Neuronal stem cell (in vitro differentiated cells): ENCODE measurements around the gene EML4.

Experiments used
- DNase-seq: peaks from one replicate; pipeline ENCODE4 v3.0.0-alpha.2; 2013; ENCODE audit warnings: low spot score
- H2AFZ ChIP-seq: one replicate; pipeline ENCODE4 v1.6.1; 2013; ENCODE audit warnings: mild to moderate bottlenecking, low read length, inconsistent platforms
- H2AK5ac ChIP-seq: 2 replicates; pipeline ENCODE4 v1.6.1; 2013; ENCODE audit warnings: low read depth, mild to moderate bottlenecking, inconsistent platforms, low read length, moderate library complexity, mixed read lengths
- H2BK120ac ChIP-seq: 2 replicates; pipeline ENCODE4 v1.6.1; 2013; ENCODE audit warnings: low read depth, mild to moderate bottlenecking, inconsistent platforms, low read length, moderate library complexity, mixed read lengths
- H2BK12ac ChIP-seq: one replicate; pipeline ENCODE4 v1.6.1; 2013; ENCODE audit warnings: low read length, inconsistent platforms
- H2BK15ac ChIP-seq: 2 replicates; pipeline ENCODE4 v1.6.1; 2013; ENCODE audit warnings: mild to moderate bottlenecking, low read length, inconsistent platforms, mixed read lengths
- H2BK5ac ChIP-seq: one replicate; pipeline ENCODE4 v1.6.1; 2013; ENCODE audit warnings: inconsistent platforms, mild to moderate bottlenecking, low read length, moderate library complexity
- H3K14ac ChIP-seq: one replicate; pipeline ENCODE4 v1.6.1; 2013; ENCODE audit warnings: low read length, inconsistent platforms
- H3K18ac ChIP-seq: 2 replicates; pipeline ENCODE4 v1.6.1; 2013; ENCODE audit warnings: low read length, inconsistent platforms
- H3K23ac ChIP-seq: 2 replicates; pipeline ENCODE4 v1.6.1; 2013; ENCODE audit warnings: low read depth, mild to moderate bottlenecking, mixed read lengths, low read length, inconsistent platforms; ENCODE audit not compliant: poor library complexity
- H3K27ac ChIP-seq: replicated peaks from 3 replicates; pipeline ENCODE4 v1.5.1; 2013; ENCODE audit warnings: low read length, inconsistent platforms
- H3K27me3 ChIP-seq, 3 experiments: 2 replicates each; pipeline ENCODE4 v1.6.1; 2013; ENCODE audit warnings: low read length in 3 of 3, mild to moderate bottlenecking in 2 of 3, inconsistent platforms in 1 of 3, low read depth in 1 of 3, mixed read lengths in 1 of 3, moderate library complexity in 1 of 3; ENCODE audit not compliant: control insufficient read depth in 3 of 3, insufficient read depth in 3 of 3
- H3K36me3 ChIP-seq, 2 donors: replicated peaks in 1 of 2; 2 replicates each; pipeline ENCODE4 v1.6.1; 2013; ENCODE audit warnings: low read length in 2 of 2; ENCODE audit not compliant: control insufficient read depth in 2 of 2, insufficient read depth in 2 of 2
- H3K4ac ChIP-seq: 2 replicates; pipeline ENCODE4 v1.6.1; 2013; ENCODE audit warnings: inconsistent platforms, mild to moderate bottlenecking, low read length, moderate library complexity
- H3K4me1 ChIP-seq, 2 donors: 1 replicate in 1 of 2; 2 replicates in 1 of 2; pipeline ENCODE4 v1.6.1; 2013; ENCODE audit warnings: low read length in 2 of 2, low read depth in 1 of 2; ENCODE audit not compliant: control insufficient read depth in 2 of 2, insufficient read depth in 1 of 2
- H3K4me2 ChIP-seq: one replicate; pipeline ENCODE4 v1.6.1; 2013; ENCODE audit warnings: mild to moderate bottlenecking, low read length, inconsistent platforms; ENCODE audit not compliant: insufficient read depth, poor library complexity, severe bottlenecking
- H3K4me3 ChIP-seq, 2 donors: 2 replicates each; pipeline ENCODE4 v1.5.1; 2013; ENCODE audit warnings: low read length in 2 of 2, mild to moderate bottlenecking in 2 of 2, inconsistent platforms in 1 of 2, moderate library complexity in 1 of 2
- H3K79me1 ChIP-seq: one replicate; pipeline ENCODE4 v1.6.1; 2013; ENCODE audit warnings: low read depth, mild to moderate bottlenecking, inconsistent platforms, low read length, moderate library complexity
- H3K9ac ChIP-seq: one replicate; pipeline ENCODE4 v1.6.1; 2013; ENCODE audit warnings: mild to moderate bottlenecking, low read depth, low read length, inconsistent platforms; ENCODE audit not compliant: poor library complexity
- H3K9me3 ChIP-seq, 2 donors: replicated peaks in 1 of 2; 2 replicates each; pipeline versions ENCODE3 to v1.6.1; 2013; ENCODE audit warnings: low read length in 2 of 2, mild to moderate bottlenecking in 2 of 2, inconsistent platforms in 1 of 2, low read depth in 1 of 2, mixed read lengths in 1 of 2, moderate library complexity in 1 of 2; ENCODE audit not compliant: control insufficient read depth in 2 of 2, insufficient read depth in 1 of 2
- H4K8ac ChIP-seq: one replicate; pipeline ENCODE4 v1.6.1; 2013; ENCODE audit warnings: low read depth, mild to moderate bottlenecking, inconsistent platforms, low read length, moderate library complexity
- H4K91ac ChIP-seq: one replicate; pipeline ENCODE4 v1.6.1; 2013; ENCODE audit warnings: low read length, low read depth, mild to moderate bottlenecking, inconsistent platforms; ENCODE audit not compliant: poor library complexity
- WGBS, 2 donors: extraction: QIAGEN DNeasy Blood & Tissue Kit; methylation state at CpG; one replicate each; pipeline ENCODE4 v1.1.7; 2013; ENCODE audit warnings: missing lambda C conversion rate in 2 of 2, mixed read lengths in 1 of 2; ENCODE audit not compliant: insufficient read length in 2 of 2, insufficient replicate concordance in 1 of 2; ENCODE audit errors: extremely low coverage in 2 of 2; 5-methylcytosine and 5-hydroxymethylcytosine counted together

The EML4 gene

DNA sequence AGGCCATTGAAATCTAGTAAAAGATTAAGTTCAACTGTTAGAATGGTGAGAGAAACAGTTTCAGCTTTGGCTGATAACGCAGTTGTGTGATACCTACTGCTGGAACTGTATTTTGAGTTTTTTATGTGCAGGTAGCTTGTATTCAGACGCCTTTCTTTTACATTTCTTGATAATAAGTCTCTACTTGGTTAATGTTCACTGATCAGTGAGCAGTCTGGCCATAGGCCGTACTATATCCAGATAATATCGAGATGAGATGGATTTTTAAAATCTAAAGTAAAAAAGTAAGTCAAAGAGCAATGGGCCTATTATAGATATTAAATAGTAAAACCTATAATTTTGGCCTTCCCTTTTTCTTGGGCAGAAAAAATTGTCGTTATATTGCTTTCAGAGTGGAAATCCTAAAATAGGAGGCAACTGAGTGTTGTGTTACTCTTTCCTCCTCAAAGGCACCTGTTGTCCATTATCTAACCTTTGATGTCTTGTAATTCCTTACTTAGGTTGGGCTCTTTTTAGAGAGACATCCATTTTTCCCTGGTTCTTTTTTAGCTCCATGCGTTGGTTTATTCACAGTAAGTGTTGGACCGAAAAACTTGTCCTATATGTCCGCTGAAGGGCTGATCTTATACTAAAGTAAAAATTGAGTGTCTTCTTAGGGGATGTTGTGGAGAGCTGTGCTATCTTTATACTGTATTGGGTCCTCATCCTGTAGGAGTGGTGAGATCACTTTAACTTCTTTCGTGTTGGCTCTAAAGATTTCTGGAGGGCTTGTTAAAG lies 1.7 kb downstream of the EML4 start:
- Histone ChIP-seq H3K79me1 (no peaks in the 10 kb centered on the region), H2BK12ac (no peak overlapping the region), H3K27me3 (no peaks in the 10 kb centered on the region), H3K4ac (no peak overlapping the region), H2BK5ac (no peak overlapping the region), H3K18ac (no peak overlapping the region), H2BK120ac (no peak overlapping the region), H3K4me2 (peak overlapping the region; percentile 68), H2AFZ (peak overlapping the region; percentile 88), H3K9me3 (peaks cover 0 to 2% of the 10 kb centered on the region in 2 donors), H3K27ac (no peak overlapping the region), H3K14ac (no peak overlapping the region), H4K8ac (no peak overlapping the region), H2AK5ac (no peak overlapping the region), H3K4me3 (peak overlapping the region in 1 of 2 donors; percentile 96), H4K91ac (no peak overlapping the region), H3K36me3 (no peaks in the 10 kb centered on the region), H3K4me1 (peaks cover 9 to 18% of the 10 kb centered on the region in 2 donors), H3K23ac (no peak overlapping the region), H2BK15ac (no peak overlapping the region), H3K9ac (no peak overlapping the region)
- WGBS, 2 donors = no CpG with 5 or more reads among the region's 9 CpGs
- DNase-seq = no peak

GRCh38 chr2:42171396-42171980 lies 2.3 kb downstream of the EML4 start:
- no peak overlapping the region for H3K18ac ChIP-seq
- no peaks in the 10 kb centered on the region for H3K79me1 ChIP-seq
- no peak overlapping the region for H3K23ac ChIP-seq
- H2BK5ac ChIP-seq = no peak overlapping the region
- DNase-seq = no peak
- H3K4me2 ChIP-seq = peak overlapping the region; percentile 44
- WGBS, 2 donors = no CpG with 5 or more reads among the region's 3 CpGs
- no peak overlapping the region for H3K27ac ChIP-seq
- H3K9me3 ChIP-seq = peaks cover 0 to 2% of the 10 kb centered on the region in 2 donors
- H4K91ac ChIP-seq = no peak overlapping the region
- no peak overlapping the region for H2BK120ac ChIP-seq
- no peak overlapping the region for H4K8ac ChIP-seq
- no peak overlapping the region for H3K4ac ChIP-seq
- H3K9ac ChIP-seq = no peak overlapping the region
- H3K27me3 ChIP-seq = no peaks in the 10 kb centered on the region
- H2BK12ac ChIP-seq = no peak overlapping the region
- no peak overlapping the region for H3K14ac ChIP-seq
- peaks cover 9 to 18% of the 10 kb centered on the region in 2 donors for H3K4me1 ChIP-seq
- peak overlapping the region in 1 of 2 donors; percentile 96 for H3K4me3 ChIP-seq
- H2BK15ac ChIP-seq = no peak overlapping the region
- H3K36me3 ChIP-seq = no peaks in the 10 kb centered on the region
- H2AFZ ChIP-seq = no peak overlapping the region
- H2AK5ac ChIP-seq = no peak overlapping the region

GRCh38 chr2:42172020-42172419 lies 2.9 kb downstream of the EML4 start:
- no peak for DNase-seq
- H2BK5ac ChIP-seq = no peak overlapping the region
- no peak overlapping the region for H2BK12ac ChIP-seq
- no peak overlapping the region for H4K8ac ChIP-seq
- no peak overlapping the region for H2AK5ac ChIP-seq
- no peak overlapping the region for H2BK120ac ChIP-seq
- peaks cover 0 to 2% of the 10 kb centered on the region in 2 donors for H3K9me3 ChIP-seq
- no peak overlapping the region for H2AFZ ChIP-seq
- no peaks in the 10 kb centered on the region for H3K27me3 ChIP-seq
- H3K23ac ChIP-seq = no peak overlapping the region
- H3K4me1 ChIP-seq = peaks cover 9 to 18% of the 10 kb centered on the region in 2 donors
- H3K4me3 ChIP-seq = no peak overlapping the region
- no peak overlapping the region for H3K27ac ChIP-seq
- no CpG with 5 or more reads among the region's 1 CpG for WGBS, 2 donors
- peaks cover 2% of the 10 kb centered on the region for H3K79me1 ChIP-seq
- no peak overlapping the region for H2BK15ac ChIP-seq
- peak overlapping the region; percentile 44 for H3K4me2 ChIP-seq
- H3K9ac ChIP-seq = no peak overlapping the region
- H3K18ac ChIP-seq = no peak overlapping the region
- no peak overlapping the region for H3K4ac ChIP-seq
- no peak overlapping the region for H3K14ac ChIP-seq
- no peak overlapping the region for H4K91ac ChIP-seq
- no peaks in the 10 kb centered on the region for H3K36me3 ChIP-seq

GRCh38 chr2:42172566-42172965 lies 3.4 kb downstream of the EML4 start:
- no peak overlapping the region for H3K18ac ChIP-seq
- peaks cover 0 to 2% of the 10 kb centered on the region in 2 donors for H3K9me3 ChIP-seq
- no peak overlapping the region for H2BK120ac ChIP-seq
- no peak overlapping the region for H3K23ac ChIP-seq
- H2AK5ac ChIP-seq = no peak overlapping the region
- DNase-seq = no peak
- H3K36me3 ChIP-seq = no peaks in the 10 kb centered on the region
- peaks cover 9 to 18% of the 10 kb centered on the region in 2 donors for H3K4me1 ChIP-seq
- no peak overlapping the region for H3K9ac ChIP-seq
- H3K79me1 ChIP-seq = peaks cover 2% of the 10 kb centered on the region
- no peaks in the 10 kb centered on the region for H3K27me3 ChIP-seq
- H4K91ac ChIP-seq = no peak overlapping the region
- H3K4ac ChIP-seq = no peak overlapping the region
- H2BK15ac ChIP-seq = no peak overlapping the region
- no CpG with 5 or more reads among the region's 1 CpG for WGBS, 2 donors
- H3K27ac ChIP-seq = no peak overlapping the region
- H3K4me3 ChIP-seq = no peak overlapping the region
- H3K4me2 ChIP-seq = no peak overlapping the region
- H4K8ac ChIP-seq = no peak overlapping the region
- no peak overlapping the region for H2AFZ ChIP-seq
- no peak overlapping the region for H2BK5ac ChIP-seq
- H2BK12ac ChIP-seq = no peak overlapping the region
- H3K14ac ChIP-seq = no peak overlapping the region
